ENCODE data around the gene BCOR. TPM values are rescaled to one million over a fixed set of nuclear protein-coding genes. Genes with fewer than 3 reads are reported as not detected.

BCOR gene
- total RNA-seq, 1 donor from 2014 or later = 19.8 TPM

- no peak overlapping the region for H3K27ac ChIP-seq (ENCODE audit: low read depth, low read length)
- peaks cover 0 to 19% (median 0%) of the 10 kb centered on the region in 3 donors for H3K27me3 ChIP-seq (ENCODE audit: control insufficient read depth in 3 of 3, insufficient read depth in 3 of 3, low read length in 3 of 3)
- no peaks in the 10 kb centered on the region for H3K36me3 ChIP-seq (ENCODE audit: control insufficient read depth in 3 of 3, insufficient read depth in 3 of 3, low read length in 3 of 3)
- no peak overlapping the region for H3K9ac ChIP-seq (ENCODE audit: low read depth in 1 of 3, low read length in 3 of 3)
- no peaks in the 10 kb centered on the region for H3K9me3 ChIP-seq (ENCODE audit: control insufficient read depth in 3 of 3, low read length in 3 of 3)
- no peak overlapping the region for H3K4me3 ChIP-seq (ENCODE audit: low read length in 3 of 3)
- H3K4me1 ChIP-seq (ENCODE audit: control insufficient read depth in 3 of 3, insufficient read depth in 3 of 3, low read length in 3 of 3) = peaks cover 38 to 61% (median 60%) of the 10 kb centered on the region in 3 donors
Observed at GRCh38 chrX:40085714-40086113, 12.0 kb downstream of the BCOR start.

GRCh38 chrX:40085102-40085551 is 12.6 kb downstream of the BCOR start:
- Histone ChIP-seq H3K4me1 (ENCODE audit: control insufficient read depth in 3 of 3, insufficient read depth in 3 of 3, low read length in 3 of 3) (peaks cover 37 to 59% (median 57%) of the 10 kb centered on the region in 3 donors), H3K27ac (ENCODE audit: low read depth, low read length) (no peak overlapping the region), H3K9ac (ENCODE audit: low read depth in 1 of 3, low read length in 3 of 3) (no peak overlapping the region), H3K27me3 (ENCODE audit: control insufficient read depth in 3 of 3, insufficient read depth in 3 of 3, low read length in 3 of 3) (peaks cover 0 to 21% (median 0%) of the 10 kb centered on the region in 3 donors), H3K4me3 (ENCODE audit: low read length in 3 of 3) (no peak overlapping the region), H3K36me3 (ENCODE audit: control insufficient read depth in 3 of 3, insufficient read depth in 3 of 3, low read length in 3 of 3) (no peaks in the 10 kb centered on the region), H3K9me3 (ENCODE audit: control insufficient read depth in 3 of 3, low read length in 3 of 3) (no peaks in the 10 kb centered on the region)

GRCh38 chrX:40084471-40085101 is 13.2 kb downstream of the BCOR start:
- Histone ChIP-seq H3K4me1 (ENCODE audit: control insufficient read depth in 3 of 3, insufficient read depth in 3 of 3, low read length in 3 of 3) (peaks cover 37 to 59% (median 55%) of the 10 kb centered on the region in 3 donors), H3K27ac (ENCODE audit: low read depth, low read length) (no peak overlapping the region), H3K4me3 (ENCODE audit: low read length in 3 of 3) (peak overlapping the region in 1 of 3 donors; percentile 51), H3K27me3 (ENCODE audit: control insufficient read depth in 3 of 3, insufficient read depth in 3 of 3, low read length in 3 of 3) (peaks cover 0 to 23% (median 0%) of the 10 kb centered on the region in 3 donors), H3K36me3 (ENCODE audit: control insufficient read depth in 3 of 3, insufficient read depth in 3 of 3, low read length in 3 of 3) (no peaks in the 10 kb centered on the region), H3K9me3 (ENCODE audit: control insufficient read depth in 3 of 3, low read length in 3 of 3) (no peaks in the 10 kb centered on the region), H3K9ac (ENCODE audit: low read depth in 1 of 3, low read length in 3 of 3) (no peak overlapping the region)

GRCh38 chrX:40083979-40084359 is 13.8 kb downstream of the BCOR start:
- Histone ChIP-seq H3K27me3 (ENCODE audit: control insufficient read depth in 3 of 3, insufficient read depth in 3 of 3, low read length in 3 of 3) (peaks cover 0 to 28% (median 0%) of the 10 kb centered on the region in 3 donors), H3K9me3 (ENCODE audit: control insufficient read depth in 3 of 3, low read length in 3 of 3) (no peaks in the 10 kb centered on the region), H3K9ac (ENCODE audit: low read depth in 1 of 3, low read length in 3 of 3) (peak overlapping the region in 1 of 3 donors; percentile 57), H3K27ac (ENCODE audit: low read depth, low read length) (no peak overlapping the region), H3K36me3 (ENCODE audit: control insufficient read depth in 3 of 3, insufficient read depth in 3 of 3, low read length in 3 of 3) (no peaks in the 10 kb centered on the region), H3K4me3 (ENCODE audit: low read length in 3 of 3) (peak overlapping the region in 2 of 3 donors; percentile 41 to 51), H3K4me1 (ENCODE audit: control insufficient read depth in 3 of 3, insufficient read depth in 3 of 3, low read length in 3 of 3) (peaks cover 37 to 56% (median 50%) of the 10 kb centered on the region in 3 donors)

- peak overlapping the region in 1 of 3 donors; percentile 57 for H3K9ac ChIP-seq (ENCODE audit: low read depth in 1 of 3, low read length in 3 of 3)
- peaks cover 0 to 27% (median 0%) of the 10 kb centered on the region in 3 donors for H3K27me3 ChIP-seq (ENCODE audit: control insufficient read depth in 3 of 3, insufficient read depth in 3 of 3, low read length in 3 of 3)
- H3K27ac ChIP-seq (ENCODE audit: low read depth, low read length) = no peak overlapping the region
Observed at GRCh38 chrX:40083120-40083978, 14.4 kb downstream of the BCOR start.

GRCh38 chrX:40082447-40083119 is 15.2 kb downstream of the BCOR start:
- Histone ChIP-seq H3K27me3 (ENCODE audit: control insufficient read depth in 3 of 3, insufficient read depth in 3 of 3, low read length in 3 of 3) (peaks cover 0 to 23% (median 0%) of the 10 kb centered on the region in 3 donors), H3K27ac (ENCODE audit: low read depth, low read length) (no peak overlapping the region), H3K4me3 (ENCODE audit: low read length in 3 of 3) (no peak overlapping the region), H3K9me3 (ENCODE audit: control insufficient read depth in 3 of 3, low read length in 3 of 3) (no peaks in the 10 kb centered on the region), H3K4me1 (ENCODE audit: control insufficient read depth in 3 of 3, insufficient read depth in 3 of 3, low read length in 3 of 3) (peaks cover 33 to 52% (median 39%) of the 10 kb centered on the region in 3 donors), H3K36me3 (ENCODE audit: control insufficient read depth in 3 of 3, insufficient read depth in 3 of 3, low read length in 3 of 3) (peaks cover 0 to under 1% (median 0%) of the 10 kb centered on the region in 3 donors), H3K9ac (ENCODE audit: low read depth in 1 of 3, low read length in 3 of 3) (peak overlapping the region in 1 of 3 donors; percentile 8)

More at GRCh38 chrX:40083120-40083978, 14.4 kb downstream of the BCOR start:
- Histone ChIP-seq H3K9me3 (ENCODE audit: control insufficient read depth in 3 of 3, low read length in 3 of 3) (no peaks in the 10 kb centered on the region), H3K4me1 (ENCODE audit: control insufficient read depth in 3 of 3, insufficient read depth in 3 of 3, low read length in 3 of 3) (peaks cover 37 to 52% (median 44%) of the 10 kb centered on the region in 3 donors), H3K36me3 (ENCODE audit: control insufficient read depth in 3 of 3, insufficient read depth in 3 of 3, low read length in 3 of 3) (no peaks in the 10 kb centered on the region), H3K4me3 (ENCODE audit: low read length in 3 of 3) (peak overlapping the region in 2 of 3 donors; percentile 41 to 51)

- Histone ChIP-seq H3K36me3 (ENCODE audit: control insufficient read depth in 3 of 3, insufficient read depth in 3 of 3, low read length in 3 of 3) (peaks cover 0 to 2% (median 0%) of the 10 kb centered on the region in 3 donors), H3K9ac (ENCODE audit: low read depth in 1 of 3, low read length in 3 of 3) (no peak overlapping the region), H3K27me3 (ENCODE audit: control insufficient read depth in 3 of 3, insufficient read depth in 3 of 3, low read length in 3 of 3) (peaks cover 0 to 21% (median 0%) of the 10 kb centered on the region in 3 donors), H3K27ac (ENCODE audit: low read depth, low read length) (no peak overlapping the region), H3K4me3 (ENCODE audit: low read length in 3 of 3) (no peak overlapping the region), H3K9me3 (ENCODE audit: control insufficient read depth in 3 of 3, low read length in 3 of 3) (no peaks in the 10 kb centered on the region), H3K4me1 (ENCODE audit: control insufficient read depth in 3 of 3, insufficient read depth in 3 of 3, low read length in 3 of 3) (peaks cover 33 to 49% (median 38%) of the 10 kb centered on the region in 3 donors)
Observed at GRCh38 chrX:40081679-40082068, 16.1 kb downstream of the BCOR start.

GRCh38 chrX:40080894-40081678 is 16.7 kb downstream of the BCOR start:
- peaks cover 33 to 43% (median 34%) of the 10 kb centered on the region in 3 donors for H3K4me1 ChIP-seq (ENCODE audit: control insufficient read depth in 3 of 3, insufficient read depth in 3 of 3, low read length in 3 of 3)
- H3K4me3 ChIP-seq (ENCODE audit: low read length in 3 of 3) = no peak overlapping the region
- no peak overlapping the region for H3K27ac ChIP-seq (ENCODE audit: low read depth, low read length)
- H3K9me3 ChIP-seq (ENCODE audit: control insufficient read depth in 3 of 3, low read length in 3 of 3) = no peaks in the 10 kb centered on the region
- H3K9ac ChIP-seq (ENCODE audit: low read depth in 1 of 3, low read length in 3 of 3) = no peak overlapping the region
- H3K36me3 ChIP-seq (ENCODE audit: control insufficient read depth in 3 of 3, insufficient read depth in 3 of 3, low read length in 3 of 3) = peaks cover under 1 to 4% (median 2%) of the 10 kb centered on the region in 3 donors
- H3K27me3 ChIP-seq (ENCODE audit: control insufficient read depth in 3 of 3, insufficient read depth in 3 of 3, low read length in 3 of 3) = peaks cover 0 to 17% (median 0%) of the 10 kb centered on the region in 3 donors

GRCh38 chrX:40079572-40079971 is 18.2 kb downstream of the BCOR start:
- Histone ChIP-seq H3K36me3 (ENCODE audit: control insufficient read depth in 3 of 3, insufficient read depth in 3 of 3, low read length in 3 of 3) (peaks cover 2 to 6% (median 5%) of the 10 kb centered on the region in 3 donors), H3K9ac (ENCODE audit: low read depth in 1 of 3, low read length in 3 of 3) (no peak overlapping the region), H3K27ac (ENCODE audit: low read depth, low read length) (no peak overlapping the region), H3K27me3 (ENCODE audit: control insufficient read depth in 3 of 3, insufficient read depth in 3 of 3, low read length in 3 of 3) (peaks cover 0 to 13% (median 0%) of the 10 kb centered on the region in 3 donors), H3K9me3 (ENCODE audit: control insufficient read depth in 3 of 3, low read length in 3 of 3) (no peaks in the 10 kb centered on the region), H3K4me3 (ENCODE audit: low read length in 3 of 3) (no peak overlapping the region), H3K4me1 (ENCODE audit: control insufficient read depth in 3 of 3, insufficient read depth in 3 of 3, low read length in 3 of 3) (peaks cover 19 to 29% (median 23%) of the 10 kb centered on the region in 3 donors)
